Tibial artery (tissue), 4 donors: ENCODE measurements around the gene PIK3C2G.
"Not testable (repeated sequence)": the region's sequence is repeated elsewhere in the genome, so short reads cannot be mapped to it uniquely, and the experiment has no call there.

ENCODE experiments used
- DNase-seq, 2 donors: peaks; one replicate each; pipeline ENCODE4 v3.0.0-alpha.2; 2019
- H3K27ac ChIP-seq, 2 donors: fragments of 200-600 bp; sonication (generic) in 1 of 2; 1 replicate in 1 of 2; 2 replicates in 1 of 2; pipeline ENCODE4 v1.5.1; 2018 to 2019; ENCODE audit warnings: mild to moderate bottlenecking in 1 of 2
- H3K27me3 ChIP-seq, 2 donors: fragments of 200-600 bp; sonication (generic) in 1 of 2; one replicate each; pipeline versions ENCODE4 v1.5.1 to v1.6.0; 2016 to 2019
- H3K36me3 ChIP-seq, 3 donors: fragments of 200-600 bp; sonication (generic) in 2 of 3; one replicate each; pipeline ENCODE4 v1.5.1; 2016 to 2019; ENCODE audit warnings: mild to moderate bottlenecking in 2 of 3
- H3K4me1 ChIP-seq, 4 donors: fragments of 200-600 bp; sonication (generic) in 2 of 4; 1 replicate in 3 of 4; 2 replicates in 1 of 4; pipeline ENCODE4 v1.5.1; 2016 to 2019
- H3K4me3 ChIP-seq, 2 donors: fragments of 200-600 bp; sonication (generic) in 1 of 2; 1 replicate in 1 of 2; 2 replicates in 1 of 2; pipeline ENCODE4 v1.5.1; 2018 to 2019; ENCODE audit warnings: mild to moderate bottlenecking in 2 of 2
- H3K9me3 ChIP-seq, 3 donors: fragments of 200-600 bp; sonication (generic) in 1 of 3; one replicate each; pipeline ENCODE4 v1.5.1; 2016 to 2019
- CTCF ChIP-seq, 2 experiments: fragments of 200-600 bp in 1 of 2; fragments of 450-650 bp in 1 of 2; IDR thresholded peaks; one replicate each; pipeline ENCODE4 v1.5.1; 2017 to 2019; ENCODE audit warnings: antibody characterized with exemption in 2 of 2, mild to moderate bottlenecking in 1 of 2, moderate library complexity in 1 of 2
- intact Hi-C: fragments of 100-400 bp; cut with DNase I; formaldehyde crosslinking; loops from one replicate; pipeline ENCODE4 v1.15.0; 2023; ENCODE audit warnings: low total_unique reads

PIK3C2G gene

GRCh38 chr12:18254081-18254480, 7.2 kb upstream of the PIK3C2G start:
- Histone ChIP-seq H3K4me3 (no peak overlapping the region), H3K36me3 (no peaks in the 10 kb centered on the region), H3K27me3 (no peaks in the 10 kb centered on the region), H3K4me1 (no peaks in the 10 kb centered on the region), H3K9me3 (no peaks in the 10 kb centered on the region), H3K27ac (no peak overlapping the region)
- intact Hi-C loops = no loop called here
- no peak for DNase-seq
- TF ChIP-seq CTCF (IDR thresholded peaks at IDR 0.05) = no peak

GRCh38 chr12:18255004-18255403, 6.3 kb upstream of the PIK3C2G start:
- H3K36me3 ChIP-seq, DNase-seq, H3K4me1 ChIP-seq, H3K9me3 ChIP-seq, H3K27ac ChIP-seq, intact Hi-C loops, H3K4me3 ChIP-seq, H3K27me3 ChIP-seq: not testable (repeated sequence)

GRCh38 chr12:18257251-18257650, 4.1 kb upstream of the PIK3C2G start:
- no peaks in the 10 kb centered on the region for H3K27me3 ChIP-seq
- H3K36me3 ChIP-seq = no peaks in the 10 kb centered on the region
- intact Hi-C loops = no loop called here
- H3K4me1 ChIP-seq = no peaks in the 10 kb centered on the region
- H3K9me3 ChIP-seq = no peaks in the 10 kb centered on the region
- TF ChIP-seq CTCF (IDR thresholded peaks at IDR 0.05) = no peak
- DNase-seq = no peak
- H3K27ac ChIP-seq = no peak overlapping the region
- no peak overlapping the region for H3K4me3 ChIP-seq

GRCh38 chr12:18258929-18259328, 2.4 kb upstream of the PIK3C2G start:
- intact Hi-C loops = no loop called here
- H3K4me3 ChIP-seq = no peak overlapping the region
- no peak overlapping the region for H3K27ac ChIP-seq

GRCh38 chr12:18259906-18260682, 1.2 kb upstream of the PIK3C2G start:
- Histone ChIP-seq H3K27me3 (no peaks in the 10 kb centered on the region), H3K9me3 (no peaks in the 10 kb centered on the region), H3K4me1 (no peaks in the 10 kb centered on the region), H3K36me3 (no peaks in the 10 kb centered on the region), H3K27ac (no peak overlapping the region), H3K4me3 (no peak overlapping the region)
- intact Hi-C loops = no loop called here
- TF ChIP-seq CTCF (IDR thresholded peaks at IDR 0.05) = no peak
- no peak for DNase-seq

More at GRCh38 chr12:18258929-18259328, 2.4 kb upstream of the PIK3C2G start:
- Histone ChIP-seq H3K27me3 (no peaks in the 10 kb centered on the region), H3K36me3 (no peaks in the 10 kb centered on the region), H3K4me1 (no peaks in the 10 kb centered on the region), H3K9me3 (no peaks in the 10 kb centered on the region)
- no peak for TF ChIP-seq CTCF (IDR thresholded peaks at IDR 0.05)
- DNase-seq = no peak

- Histone ChIP-seq H3K27me3 (no peaks in the 10 kb centered on the region), H3K4me1 (no peaks in the 10 kb centered on the region), H3K4me3 (no peak overlapping the region), H3K27ac (no peak overlapping the region), H3K9me3 (no peaks in the 10 kb centered on the region), H3K36me3 (no peaks in the 10 kb centered on the region)
- no peak for DNase-seq
- no peak for TF ChIP-seq CTCF (IDR thresholded peaks at IDR 0.05)
- intact Hi-C loops = no loop called here
Observed at GRCh38 chr12:18261906-18262305, 588 bp downstream of the PIK3C2G start.
